HEK293 (cell line): ENCODE data around the gene NRP2.

ENCODE experiments used
- CTCF ChIA-PET: fragments of 350-600 bp; formaldehyde crosslinking; extraction: SDS; loops from one replicate; lab custom pipeline; 2021; ENCODE audit warnings: antibody characterized with exemption; lab: Yijun Ruan, JAX
- POLR2A ChIA-PET: fragments of 300-600 bp; formaldehyde crosslinking; extraction: SDS; loops from one replicate; lab custom pipeline; 2020; ENCODE audit warnings: antibody characterized with exemption, inconsistent platforms; lab: Yijun Ruan, JAX
- H3K27ac ChIP-seq: fragments of 200-500 bp; sonication (Bioruptor generic); 2 replicates; pipeline ENCODE4 v1.5.1; 2014; ENCODE audit warnings: low read depth, low read length, control low read depth, inconsistent platforms; ENCODE audit errors: extremely low read depth
- H3K36me3 ChIP-seq, 2 experiments: fragments of 200-500 bp in 1 of 2; sonication (Bioruptor generic) in 1 of 2; 1 replicate in 1 of 2; 2 replicates in 1 of 2; pipeline ENCODE4 v1.5.1; 2014 to 2017; ENCODE audit warnings: inconsistent platforms in 2 of 2, low read length in 2 of 2; ENCODE audit not compliant: control insufficient read depth in 2 of 2, insufficient read depth in 1 of 2
- H3K4me1 ChIP-seq: fragments of 200-500 bp; sonication (Bioruptor generic); 2 replicates; pipeline ENCODE4 v1.5.1; 2014; ENCODE audit warnings: mild to moderate bottlenecking, low read length, inconsistent platforms; ENCODE audit not compliant: control insufficient read depth, insufficient read depth
- H3K4me3 ChIP-seq: 2 replicates; pipeline ENCODE4 v1.5.1; 2011; ENCODE audit warnings: low read depth, mild to moderate bottlenecking, control low read depth, low read length, moderate library complexity
- H3K9me3 ChIP-seq: fragments of 200-500 bp; sonication (Bioruptor generic); 2 replicates; pipeline ENCODE4 v1.5.1; 2014; ENCODE audit warnings: low read depth, low read length, inconsistent platforms; ENCODE audit not compliant: control insufficient read depth, insufficient read depth
- EGR2 ChIP-seq: fragments of 450-650 bp; formaldehyde crosslinking; IDR thresholded peaks from 2 replicates; pipeline ENCODE4 v1.5.1; 2016; ENCODE audit warnings: low read depth, missing biosample characterization, missing genetic modification characterization
- FEZF1 ChIP-seq: fragments of 450-650 bp; formaldehyde crosslinking; IDR thresholded peaks from 2 replicates; pipeline ENCODE4 v1.5.1; 2016; ENCODE audit warnings: missing biosample characterization, missing genetic modification characterization
- GLIS2 ChIP-seq: fragments of 450-650 bp; formaldehyde crosslinking; IDR thresholded peaks from 2 replicates; pipeline ENCODE4 v1.5.1; 2016; ENCODE audit warnings: missing biosample characterization, missing genetic modification characterization
- KLF10 ChIP-seq: fragments of 450-650 bp; IDR thresholded peaks from 2 replicates; pipeline ENCODE4 v1.5.1; 2018; ENCODE audit warnings: missing biosample characterization, mild to moderate bottlenecking, missing genetic modification characterization
- KLF8 ChIP-seq: fragments of 450-650 bp; formaldehyde crosslinking; IDR thresholded peaks from 2 replicates; pipeline ENCODE4 v1.5.1; 2016; ENCODE audit warnings: missing biosample characterization, missing genetic modification characterization
- PRDM2 ChIP-seq: fragments of 450-650 bp; formaldehyde crosslinking; IDR thresholded peaks from 2 replicates; pipeline ENCODE4 v1.5.1; 2016; ENCODE audit warnings: missing biosample characterization, missing genetic modification characterization, borderline replicate concordance
- ZEB2 ChIP-seq: fragments of 450-650 bp; formaldehyde crosslinking; IDR thresholded peaks from 2 replicates; pipeline ENCODE4 v1.5.1; 2016; ENCODE audit warnings: missing biosample characterization, missing genetic modification characterization
- ZNF10 ChIP-seq: fragments of 450-650 bp; formaldehyde crosslinking; IDR thresholded peaks from 2 replicates; pipeline ENCODE4 v1.5.1; 2017; ENCODE audit warnings: missing biosample characterization, missing genetic modification characterization
- ZNF184 ChIP-seq: fragments of 450-650 bp; IDR thresholded peaks from 2 replicates; pipeline ENCODE4 v1.5.1; 2018; ENCODE audit warnings: missing biosample characterization, mild to moderate bottlenecking, missing genetic modification characterization
- ZNF202 ChIP-seq: fragments of 450-650 bp; formaldehyde crosslinking; IDR thresholded peaks from 2 replicates; pipeline ENCODE4 v1.5.1; 2016; ENCODE audit warnings: missing biosample characterization, missing genetic modification characterization, borderline replicate concordance
- ZNF211 ChIP-seq: fragments of 450-650 bp; formaldehyde crosslinking; IDR thresholded peaks from 2 replicates; pipeline ENCODE4 v1.5.1; 2016; ENCODE audit warnings: low read depth, missing biosample characterization, missing genetic modification characterization
- ZNF354C ChIP-seq: fragments of 450-650 bp; formaldehyde crosslinking; IDR thresholded peaks from 2 replicates; pipeline ENCODE4 v1.5.1; 2016; ENCODE audit warnings: missing biosample characterization, missing genetic modification characterization, low read depth, borderline replicate concordance
- ZNF488 ChIP-seq: fragments of 450-650 bp; formaldehyde crosslinking; IDR thresholded peaks from 2 replicates; pipeline ENCODE4 v1.5.1; 2016; ENCODE audit warnings: missing biosample characterization, missing genetic modification characterization
- ZNF596 ChIP-seq: fragments of 450-650 bp; IDR thresholded peaks from 2 replicates; pipeline ENCODE4 v1.5.0; 2018; ENCODE audit warnings: missing biosample characterization, mild to moderate bottlenecking, missing genetic modification characterization, moderate library complexity
- ZNF623 ChIP-seq: fragments of 450-650 bp; formaldehyde crosslinking; IDR thresholded peaks from 2 replicates; pipeline ENCODE4 v1.5.1; 2016; ENCODE audit warnings: missing biosample characterization, missing genetic modification characterization
- ZNF837 ChIP-seq: fragments of 450-650 bp; formaldehyde crosslinking; IDR thresholded peaks from 2 replicates; pipeline ENCODE4 v1.5.1; 2016; ENCODE audit warnings: missing biosample characterization, missing genetic modification characterization
- ZSCAN4 ChIP-seq: fragments of 450-650 bp; formaldehyde crosslinking; IDR thresholded peaks from 2 replicates; pipeline ENCODE4 v1.5.1; 2017; ENCODE audit warnings: missing biosample characterization, missing genetic modification characterization
- TF ChIP-seq, protein P1 (sequence below): fragments of 450-650 bp; formaldehyde crosslinking; IDR thresholded peaks from 2 replicates; pipeline ENCODE4 v1.5.1; 2017; ENCODE audit warnings: missing biosample characterization, missing genetic modification characterization
- TF ChIP-seq, protein P2 (sequence below): fragments of 450-650 bp; formaldehyde crosslinking; IDR thresholded peaks from 2 replicates; pipeline ENCODE4 v1.5.1; 2016; ENCODE audit warnings: missing biosample characterization, missing genetic modification characterization
- TF ChIP-seq, protein P3 (sequence below): fragments of 450-650 bp; IDR thresholded peaks from 2 replicates; pipeline ENCODE4 v1.5.1; 2018; ENCODE audit warnings: missing biosample characterization, mild to moderate bottlenecking, missing genetic modification characterization

The NRP2 gene

DNA sequence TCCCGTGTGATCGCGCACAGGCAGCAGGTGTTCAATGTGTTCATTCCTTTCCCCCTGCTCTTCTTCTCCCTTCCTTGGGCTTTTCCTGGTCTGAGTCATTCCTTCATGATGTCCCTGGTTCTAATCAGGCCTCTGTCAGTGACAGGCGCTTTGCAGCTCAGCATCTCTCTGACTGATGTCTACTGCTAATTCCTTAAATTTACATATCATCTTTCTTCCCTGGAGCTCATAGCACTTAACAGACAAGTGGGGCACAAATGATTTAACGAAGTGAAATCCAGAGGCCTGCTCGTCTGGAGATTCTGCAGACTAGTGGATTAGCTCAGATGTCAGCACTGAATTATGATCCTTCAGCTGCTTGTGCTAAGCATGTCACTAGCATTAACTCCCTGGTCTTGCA, 77.9 kb downstream of the NRP2 start:
- Histone ChIP-seq H3K27ac (no peak overlapping the region), H3K4me1 (no peaks in the 10 kb centered on the region), H3K9me3 (no peaks in the 10 kb centered on the region), H3K36me3 (no peaks in the 10 kb centered on the region), H3K4me3 (no peak overlapping the region)
- POLR2A ChIA-PET: no interaction called here
- TF ChIP-seq ZNF184: no peak
- no peak for TF ChIP-seq KLF10 (tag by site-specific recombination)
- TF ChIP-seq ZNF488 (tag by site-specific recombination): no peak
- TF ChIP-seq ZEB2 (tag by site-specific recombination): no peak
- no peak for TF ChIP-seq ZNF354C (tag by site-specific recombination)
- TF ChIP-seq ZNF837 (tag by site-specific recombination): no peak
- no peak for TF ChIP-seq ZSCAN4 (tag by site-specific recombination)
- TF ChIP-seq ZNF596 (tag by site-specific recombination): no peak
- CTCF ChIA-PET: interaction anchor here (0.8 to 1.6 kb wide), 4 partner anchors 64 to 188 kb away, joined by 3 to 5 read pairs (median 4); no protein-coding TSS in a partner anchor

DNA sequence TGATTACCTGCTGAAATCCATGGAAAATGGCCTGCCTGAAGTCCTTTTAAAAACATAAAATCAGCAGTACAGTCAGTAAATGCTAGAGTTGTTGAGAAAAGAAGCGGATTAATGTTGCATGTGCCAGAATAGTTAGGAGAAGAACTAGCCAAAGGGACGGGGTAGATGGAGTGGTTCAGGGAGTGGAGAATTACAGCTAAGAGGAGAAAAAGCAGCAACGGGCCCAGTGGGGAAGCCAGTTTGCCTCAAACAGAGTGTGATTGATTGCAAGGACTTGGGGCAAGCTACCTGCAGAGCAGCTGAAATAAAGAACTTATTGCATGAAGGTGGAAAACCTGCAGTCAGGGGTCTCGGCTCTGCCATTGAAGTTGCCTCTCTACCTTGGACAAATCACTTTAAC, 79.1 kb downstream of the NRP2 start:
- no peaks in the 10 kb centered on the region for H3K9me3 ChIP-seq
- CTCF ChIA-PET: interaction anchor here (0.9 to 1.4 kb wide), 2 partner anchors 13 to 124 kb away, joined by 6 read pairs; no protein-coding TSS in a partner anchor
- H3K4me3 ChIP-seq: no peak overlapping the region
- POLR2A ChIA-PET: no interaction called here
- TF ChIP-seq, protein P1, sequence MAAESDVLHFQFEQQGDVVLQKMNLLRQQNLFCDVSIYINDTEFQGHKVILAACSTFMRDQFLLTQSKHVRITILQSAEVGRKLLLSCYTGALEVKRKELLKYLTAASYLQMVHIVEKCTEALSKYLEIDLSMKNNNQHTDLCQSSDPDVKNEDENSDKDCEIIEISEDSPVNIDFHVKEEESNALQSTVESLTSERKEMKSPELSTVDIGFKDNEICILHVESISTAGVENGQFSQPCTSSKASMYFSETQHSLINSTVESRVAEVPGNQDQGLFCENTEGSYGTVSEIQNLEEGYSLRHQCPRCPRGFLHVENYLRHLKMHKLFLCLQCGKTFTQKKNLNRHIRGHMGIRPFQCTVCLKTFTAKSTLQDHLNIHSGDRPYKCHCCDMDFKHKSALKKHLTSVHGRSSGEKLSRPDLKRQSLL (tag by site-specific recombination): no peak
- no peaks in the 10 kb centered on the region for H3K36me3 ChIP-seq
- H3K27ac ChIP-seq: no peak overlapping the region
- no peaks in the 10 kb centered on the region for H3K4me1 ChIP-seq

- H3K4me1 ChIP-seq: no peaks in the 10 kb centered on the region
- H3K9me3 ChIP-seq: no peaks in the 10 kb centered on the region
- ChIA-PET CTCF (no interaction called here), POLR2A (no interaction called here)
- H3K36me3 ChIP-seq: no peaks in the 10 kb centered on the region
- H3K4me3 ChIP-seq: no peak overlapping the region
- H3K27ac ChIP-seq: no peak overlapping the region
- TF ChIP-seq, protein P2, sequence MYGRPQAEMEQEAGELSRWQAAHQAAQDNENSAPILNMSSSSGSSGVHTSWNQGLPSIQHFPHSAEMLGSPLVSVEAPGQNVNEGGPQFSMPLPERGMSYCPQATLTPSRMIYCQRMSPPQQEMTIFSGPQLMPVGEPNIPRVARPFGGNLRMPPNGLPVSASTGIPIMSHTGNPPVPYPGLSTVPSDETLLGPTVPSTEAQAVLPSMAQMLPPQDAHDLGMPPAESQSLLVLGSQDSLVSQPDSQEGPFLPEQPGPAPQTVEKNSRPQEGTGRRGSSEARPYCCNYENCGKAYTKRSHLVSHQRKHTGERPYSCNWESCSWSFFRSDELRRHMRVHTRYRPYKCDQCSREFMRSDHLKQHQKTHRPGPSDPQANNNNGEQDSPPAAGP: no peak
- no peak for TF ChIP-seq ZNF623 (tag by site-specific recombination)
- TF ChIP-seq ZNF202 (tag by site-specific recombination): no peak
- TF ChIP-seq, protein P3, sequence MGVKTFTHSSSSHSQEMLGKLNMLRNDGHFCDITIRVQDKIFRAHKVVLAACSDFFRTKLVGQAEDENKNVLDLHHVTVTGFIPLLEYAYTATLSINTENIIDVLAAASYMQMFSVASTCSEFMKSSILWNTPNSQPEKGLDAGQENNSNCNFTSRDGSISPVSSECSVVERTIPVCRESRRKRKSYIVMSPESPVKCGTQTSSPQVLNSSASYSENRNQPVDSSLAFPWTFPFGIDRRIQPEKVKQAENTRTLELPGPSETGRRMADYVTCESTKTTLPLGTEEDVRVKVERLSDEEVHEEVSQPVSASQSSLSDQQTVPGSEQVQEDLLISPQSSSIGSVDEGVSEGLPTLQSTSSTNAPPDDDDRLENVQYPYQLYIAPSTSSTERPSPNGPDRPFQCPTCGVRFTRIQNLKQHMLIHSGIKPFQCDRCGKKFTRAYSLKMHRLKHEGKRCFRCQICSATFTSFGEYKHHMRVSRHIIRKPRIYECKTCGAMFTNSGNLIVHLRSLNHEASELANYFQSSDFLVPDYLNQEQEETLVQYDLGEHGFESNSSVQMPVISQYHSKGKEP: no peak
- no peak for TF ChIP-seq ZNF211 (tag by site-specific recombination)
- no peak for TF ChIP-seq ZNF596 (tag by site-specific recombination)
- no peak for TF ChIP-seq EGR2 (tag by site-specific recombination)
- TF ChIP-seq PRDM2 (tag by site-specific recombination): no peak
- TF ChIP-seq KLF8 (tag by site-specific recombination): no peak
- TF ChIP-seq ZNF10: no peak
- TF ChIP-seq GLIS2 (tag by site-specific recombination): no peak
- TF ChIP-seq FEZF1 (tag by site-specific recombination): no peak
Measured at GRCh38 chr2:205762881-205763280, 80.6 kb downstream of the NRP2 start.
